GM19099 (cell line): ENCODE measurements around the gene SLX4.

Source experiments
- POLR2A ChIP-seq: IDR thresholded peaks from 3 replicates; pipeline ENCODE4 v1.6.1; 2011; ENCODE audit warnings: low read depth; ENCODE audit not compliant: insufficient read length; ENCODE audit errors: extremely low read depth

SLX4 gene

DNA sequence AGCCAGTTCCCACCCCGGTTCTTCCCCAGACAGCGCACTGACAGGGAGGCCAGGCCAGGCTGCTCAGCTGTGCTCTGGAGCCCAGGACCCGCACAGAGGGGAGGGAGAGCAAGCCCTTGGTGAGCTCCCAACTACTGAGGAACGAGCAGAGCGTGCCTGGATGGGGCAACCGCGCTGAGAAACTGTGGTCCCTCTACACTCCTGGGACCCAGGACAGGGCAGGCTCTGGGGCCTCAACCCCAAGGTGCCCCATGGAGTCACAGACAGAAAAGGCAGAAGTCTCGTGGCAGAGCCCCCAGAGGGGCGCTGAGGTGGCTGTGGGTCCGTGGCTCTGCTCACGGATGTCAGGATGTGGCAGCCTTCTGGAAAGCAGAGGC is 16.3 kb downstream of the SLX4 start:
- TF ChIP-seq POLR2A: no peak

DNA sequence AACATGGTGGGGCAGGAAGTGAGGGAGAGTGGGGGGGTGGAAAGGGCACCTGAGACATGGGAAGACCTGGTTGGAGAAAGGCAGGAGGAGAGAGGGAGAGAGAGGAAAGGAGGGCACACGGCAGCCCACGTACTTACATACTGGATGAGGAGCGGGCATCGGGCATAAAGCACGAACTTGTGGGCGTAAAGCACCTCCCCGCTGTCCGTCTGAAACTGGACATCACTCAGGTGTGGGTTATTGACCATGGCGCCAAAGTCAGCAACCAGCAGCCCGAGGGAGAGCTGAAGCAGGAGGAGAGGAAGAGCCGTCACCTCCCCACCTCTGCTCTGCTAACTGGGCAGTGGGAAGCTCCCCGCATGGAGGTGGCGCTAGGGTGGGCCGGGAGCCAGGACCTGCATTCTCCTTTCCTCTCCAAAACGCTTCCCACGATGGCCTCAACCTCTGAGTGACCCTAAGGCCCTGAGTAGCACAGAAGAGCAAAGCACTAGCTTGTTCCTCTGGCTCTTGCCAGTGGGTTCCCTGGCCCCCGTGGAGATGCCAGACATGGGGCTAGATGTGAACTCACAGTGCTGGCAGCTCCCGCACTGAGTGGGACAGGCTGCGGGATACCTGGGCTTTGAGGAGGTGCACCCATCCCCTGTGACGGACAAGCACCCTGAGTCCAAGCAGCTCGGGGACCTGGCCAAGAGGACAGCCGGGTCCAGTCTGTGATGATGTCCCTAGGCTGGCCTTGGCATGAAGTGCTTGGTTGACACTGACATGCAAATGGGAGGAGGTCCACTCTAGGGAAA is 16.9 kb downstream of the SLX4 start:
- no peak for TF ChIP-seq POLR2A

DNA sequence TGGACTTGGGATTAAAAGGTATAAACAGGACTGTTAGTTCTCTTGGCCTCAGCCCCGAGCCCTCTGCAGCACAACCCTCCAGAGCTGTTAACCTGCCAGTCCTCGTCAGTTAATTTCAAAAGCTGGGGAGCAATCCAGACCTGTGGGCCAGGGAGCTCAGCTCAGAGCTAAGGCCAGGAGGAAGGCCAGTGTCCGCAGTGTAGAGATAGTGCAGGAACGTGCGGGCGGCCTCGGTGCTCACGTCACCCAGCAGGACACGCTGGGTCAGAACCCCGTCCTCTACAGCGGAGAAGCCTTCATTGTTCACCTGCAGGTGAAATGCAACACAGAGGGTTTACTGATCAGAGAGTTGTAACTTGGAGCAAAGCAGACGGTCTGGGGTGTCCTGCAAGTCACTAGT is 18.8 kb downstream of the SLX4 start:
- TF ChIP-seq POLR2A: no peak

DNA sequence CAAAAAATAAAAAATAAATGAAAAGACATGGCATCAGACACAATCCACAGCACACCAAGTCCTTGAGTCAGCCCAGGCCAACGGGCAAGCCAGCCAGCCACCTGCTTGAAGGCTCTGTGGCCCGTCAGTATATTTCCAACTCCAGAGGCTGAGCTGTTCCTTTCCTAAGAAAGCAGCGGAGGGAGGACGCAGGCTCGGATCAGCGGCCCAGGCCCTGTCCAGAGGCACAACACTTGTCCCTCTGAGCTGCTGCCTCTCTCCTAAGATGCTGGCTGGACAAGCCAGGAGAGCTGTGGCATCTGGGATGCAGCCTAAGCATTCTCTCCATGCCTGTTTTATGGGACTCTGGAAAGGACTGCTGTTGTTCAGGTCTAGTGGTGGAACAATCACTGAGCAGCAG is 19.4 kb downstream of the SLX4 start:
- no peak for TF ChIP-seq POLR2A

DNA sequence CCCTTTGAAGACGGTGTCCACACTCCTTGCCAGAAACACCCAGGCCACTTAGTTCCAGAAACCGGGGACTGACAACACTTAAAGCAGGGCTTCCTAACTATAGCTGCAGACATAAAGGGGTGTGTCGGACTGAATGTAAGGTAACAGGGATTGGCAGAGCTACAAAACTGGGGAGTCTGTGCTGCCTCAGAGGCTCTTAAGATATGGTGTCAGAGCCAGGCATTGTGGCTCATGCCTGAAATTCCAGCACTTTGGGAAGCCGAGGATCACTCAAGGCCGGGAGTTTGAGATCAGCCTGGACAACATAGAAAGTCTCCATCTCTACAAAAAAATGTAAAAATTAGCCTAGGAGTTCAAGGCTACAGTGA is 20.0 kb downstream of the SLX4 start:
- TF ChIP-seq POLR2A: no peak

DNA sequence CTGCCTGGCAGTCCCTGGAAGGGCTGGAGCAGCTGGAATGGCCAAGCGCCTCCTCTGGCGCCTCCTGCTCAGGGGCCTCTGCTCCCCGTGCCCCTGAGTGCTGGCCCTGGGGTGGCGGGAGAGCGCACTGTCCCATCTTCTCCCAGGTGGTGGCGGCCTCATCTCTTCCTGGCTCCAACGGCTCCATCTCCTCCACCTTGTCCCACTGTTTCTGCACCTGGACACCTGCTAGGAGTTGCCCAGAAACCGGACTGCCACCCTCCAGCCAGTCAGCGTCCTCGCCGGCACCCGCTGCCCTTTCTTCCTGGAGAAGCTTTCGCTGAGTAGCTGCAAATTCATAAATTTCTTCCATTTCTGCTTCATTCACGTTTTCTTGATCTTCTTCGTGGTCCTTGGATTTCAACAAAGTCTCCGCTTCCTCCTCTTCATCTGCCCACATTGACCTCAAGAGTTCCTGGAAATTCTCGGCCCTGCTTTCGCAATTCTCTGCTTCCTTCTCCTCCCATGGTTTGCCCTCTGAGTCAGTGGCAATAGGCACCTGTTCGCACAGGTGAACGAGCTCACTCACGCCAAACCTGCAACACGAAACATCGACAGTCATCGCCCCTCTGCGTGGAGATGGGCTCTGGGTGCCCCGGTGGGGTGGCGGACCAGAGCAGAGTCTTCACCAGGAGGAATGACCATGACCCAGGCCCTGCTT is 20.5 kb downstream of the SLX4 start:
- TF ChIP-seq POLR2A: no peak

DNA sequence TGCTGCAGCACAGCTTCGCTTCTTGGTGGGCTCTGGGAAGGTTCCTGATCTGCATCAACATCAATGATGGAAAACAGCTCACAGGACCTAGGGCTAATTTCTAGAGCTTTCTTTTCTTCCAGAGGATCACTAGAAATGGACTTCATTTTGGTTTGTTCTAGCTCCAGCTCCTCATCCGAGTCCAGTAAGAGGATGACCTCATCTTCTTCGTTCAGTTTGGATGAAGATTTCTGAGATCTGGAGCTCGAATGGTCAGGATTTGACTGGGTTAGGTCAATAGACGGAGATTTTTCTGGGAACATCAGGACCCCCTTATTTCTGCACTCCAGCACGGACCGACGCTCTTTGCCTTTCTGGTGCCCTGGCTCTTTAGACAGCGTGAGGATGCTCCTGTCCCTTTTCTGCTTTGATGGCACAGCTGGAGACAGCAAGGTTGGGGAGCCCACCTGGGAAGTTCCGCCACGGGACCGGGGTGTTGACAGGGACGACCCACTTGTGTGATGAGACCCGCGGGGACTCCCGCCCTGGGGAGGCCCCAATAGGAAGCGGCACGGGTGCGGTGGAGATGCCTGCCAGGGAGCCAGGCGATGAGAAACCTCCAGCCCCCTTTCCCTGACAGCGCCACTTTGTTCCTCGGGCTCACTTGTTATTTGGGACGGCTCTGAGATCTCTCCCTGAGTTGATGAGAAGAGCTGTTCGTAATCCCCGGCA is 21.3 kb downstream of the SLX4 start:
- no peak for TF ChIP-seq POLR2A

DNA sequence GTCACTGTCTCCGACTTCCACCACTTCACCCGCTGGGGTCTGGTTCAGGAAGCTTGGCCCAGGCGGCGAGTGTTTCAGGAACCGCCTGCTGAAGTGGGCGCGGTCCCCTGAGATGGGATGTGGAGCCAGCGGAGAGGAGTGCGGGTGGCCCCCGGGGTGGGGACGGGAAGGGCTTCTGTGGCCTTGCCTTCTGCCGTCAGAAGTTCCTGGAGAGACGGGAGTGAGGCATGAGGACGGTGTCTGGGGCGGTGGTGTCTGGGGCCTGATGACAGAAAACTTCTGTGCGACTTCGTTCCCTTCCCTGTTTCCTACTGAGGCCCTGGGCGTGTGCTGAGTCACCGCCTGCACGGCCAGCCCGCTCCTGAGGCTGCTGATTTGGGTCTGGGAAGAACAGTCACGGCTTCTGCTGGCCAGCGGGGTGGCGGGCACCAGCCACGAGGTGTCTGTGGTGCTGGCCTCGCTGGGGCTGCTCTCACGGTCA is 21.9 kb downstream of the SLX4 start:
- TF ChIP-seq POLR2A: no peak

DNA sequence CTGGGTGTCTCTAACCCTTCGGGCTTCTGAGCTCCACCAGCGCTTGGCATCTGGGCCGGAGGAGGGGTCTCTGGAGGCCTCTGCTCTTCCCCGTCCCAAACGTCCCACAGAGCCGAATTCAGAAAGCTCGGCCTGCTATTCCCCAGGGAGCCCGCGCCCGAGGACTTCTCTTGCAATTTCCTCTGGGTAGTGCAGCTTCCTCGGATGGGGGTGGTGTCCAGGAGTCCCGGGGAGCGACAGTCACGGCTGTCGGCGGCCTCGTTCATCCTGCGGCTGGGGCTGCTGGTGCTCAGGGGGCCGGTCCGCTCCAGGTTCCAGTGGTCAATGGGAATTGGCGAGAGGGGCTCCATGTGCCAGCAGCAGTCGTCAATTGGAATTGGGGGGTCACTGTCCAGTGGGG is 22.4 kb downstream of the SLX4 start:
- TF ChIP-seq POLR2A: no peak

DNA sequence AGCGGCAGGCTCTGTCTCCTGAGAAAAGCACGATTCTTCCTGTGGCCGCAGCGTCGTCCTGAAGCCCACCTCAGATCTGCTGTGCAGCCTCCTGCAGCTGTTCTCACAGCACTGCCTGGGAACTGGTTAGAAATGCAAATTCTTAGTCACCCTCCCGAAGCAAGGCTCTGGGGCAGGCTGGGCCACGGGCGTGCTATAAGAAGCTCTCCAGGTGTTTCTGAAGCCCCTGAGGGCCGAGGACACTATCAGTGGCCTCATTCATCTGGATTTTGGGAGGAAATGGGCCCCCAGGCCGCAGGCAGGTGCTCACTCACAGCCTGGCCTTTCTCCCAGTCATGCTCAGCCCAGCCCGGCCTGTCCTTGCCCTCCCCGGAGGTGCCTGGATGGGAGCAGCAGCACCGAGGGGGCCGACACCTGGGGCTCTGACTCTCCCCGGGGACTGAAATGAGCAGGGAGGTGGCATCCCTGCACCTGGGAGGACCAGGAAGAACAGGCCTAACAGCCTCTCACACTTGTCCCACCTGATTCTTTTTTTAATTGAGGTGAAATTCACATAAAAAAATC is 23.8 kb downstream of the SLX4 start:
- TF ChIP-seq POLR2A: no peak

DNA sequence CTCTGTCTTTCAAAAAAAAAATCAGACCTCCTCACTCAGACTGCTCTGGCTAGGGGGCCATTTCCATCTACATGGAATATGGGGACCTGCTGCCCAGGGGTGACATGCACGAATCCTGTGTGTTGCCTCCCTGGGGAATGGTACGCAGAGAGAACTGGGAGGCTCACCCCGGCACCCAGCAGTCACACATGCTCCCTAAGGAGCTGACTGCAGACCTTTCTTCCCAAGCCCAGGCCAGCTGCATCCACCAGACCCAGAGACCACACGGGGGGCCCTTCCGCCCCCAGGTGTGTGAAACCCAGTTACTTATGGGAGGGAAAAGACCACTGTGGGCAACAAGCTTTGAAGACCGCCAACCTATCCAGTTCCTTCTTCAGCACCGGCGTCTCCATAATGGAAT is 27.0 kb downstream of the SLX4 start:
- TF ChIP-seq POLR2A: no peak

DNA sequence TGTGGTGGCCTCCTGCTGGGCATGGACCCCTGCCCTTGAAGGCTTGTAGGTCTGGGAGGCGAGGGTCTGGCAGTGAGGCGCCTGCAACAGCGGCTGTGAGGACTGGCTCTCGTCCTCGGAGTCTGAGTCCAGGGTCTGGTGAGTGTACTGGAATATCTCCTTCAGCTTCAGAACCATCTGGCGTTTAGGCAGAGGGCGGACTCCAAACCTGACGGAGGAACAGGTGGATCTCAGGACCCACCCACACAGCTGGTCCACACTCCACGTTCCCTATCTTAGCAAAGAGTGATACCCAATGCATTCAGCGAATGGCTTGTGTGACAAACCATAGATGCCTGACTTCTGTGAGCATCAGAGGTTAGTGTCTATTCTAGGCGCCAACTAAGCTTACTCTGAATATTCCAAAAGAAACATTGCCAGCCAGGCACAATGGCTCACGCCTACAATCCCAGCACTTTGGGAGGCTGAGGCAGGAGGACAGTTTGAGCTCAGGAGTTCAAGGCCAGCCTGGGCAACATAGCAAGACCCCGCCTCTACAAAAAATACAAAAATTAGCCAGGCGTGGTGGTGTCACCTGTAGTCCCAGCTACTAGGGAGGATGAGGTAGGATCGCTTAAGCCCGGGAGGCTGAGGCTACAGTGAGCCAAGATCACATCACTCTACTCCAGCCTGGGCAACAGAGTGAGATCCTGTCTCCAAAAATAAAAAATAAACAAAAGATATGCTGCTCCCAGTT is 27.9 kb downstream of the SLX4 start:
- TF ChIP-seq POLR2A: no peak

DNA sequence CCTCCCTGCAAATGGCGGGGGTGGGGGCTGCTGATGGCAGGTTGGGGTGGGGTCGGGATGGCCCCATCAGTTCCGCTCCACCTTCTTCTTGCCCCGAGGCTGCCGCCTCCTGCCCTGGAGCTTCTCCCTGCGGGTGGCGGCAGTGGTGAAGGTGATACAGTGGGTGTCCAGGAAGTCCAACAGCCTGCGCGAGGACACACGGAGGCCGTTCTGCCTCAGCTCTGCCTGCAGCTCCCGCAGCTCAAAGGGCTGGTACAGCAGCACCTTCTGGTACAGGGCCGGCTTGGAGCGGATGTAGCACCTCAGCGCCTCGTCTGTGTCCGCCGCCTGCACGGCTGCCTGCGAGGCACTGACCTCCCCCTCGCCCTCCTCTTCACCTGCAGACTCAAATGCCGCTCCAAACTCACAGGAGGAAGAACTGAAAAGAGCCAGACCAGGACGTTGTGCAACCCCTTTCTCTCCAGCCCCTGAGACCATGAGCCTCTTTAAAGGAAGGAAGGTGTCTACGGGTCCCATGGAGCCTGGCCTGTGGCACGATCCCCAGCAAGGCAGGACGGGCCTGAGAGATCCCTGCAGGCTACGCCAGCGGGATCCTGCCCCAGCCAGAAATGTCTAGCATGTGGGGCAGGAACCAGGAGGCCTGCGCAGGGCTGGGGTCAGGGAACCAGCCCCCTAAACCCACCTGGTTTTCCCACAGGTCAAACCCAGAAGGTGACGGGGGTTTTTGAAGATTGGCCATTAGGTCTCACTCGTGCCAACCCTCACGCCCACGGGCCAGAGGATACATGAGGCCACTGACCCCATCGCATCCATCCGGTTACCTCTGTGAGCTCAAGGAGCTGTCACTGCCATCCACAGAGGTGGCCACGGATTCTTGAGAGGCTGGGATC is 28.9 kb downstream of the SLX4 start:
- TF ChIP-seq POLR2A: no peak

DNA sequence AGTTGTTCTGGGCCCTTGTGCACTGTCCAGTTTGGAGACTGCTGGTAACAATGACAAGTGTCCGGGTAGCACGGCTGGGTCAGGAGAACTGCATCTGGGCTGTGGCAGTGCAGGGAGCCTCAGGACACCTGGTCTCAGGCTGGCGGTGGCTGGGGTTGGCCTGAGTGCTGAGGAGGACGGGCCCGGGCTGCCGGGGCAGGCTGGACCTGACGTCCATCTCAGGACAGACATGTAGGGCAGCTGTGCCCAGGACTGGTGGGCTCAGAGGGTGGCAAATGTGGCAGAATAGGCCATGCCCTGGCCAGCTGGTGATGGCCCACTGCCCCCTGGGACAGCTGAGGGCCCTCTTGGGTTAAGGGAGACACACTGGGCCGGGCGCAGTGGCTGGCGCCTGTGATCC is 30.0 kb downstream of the SLX4 start:
- TF ChIP-seq POLR2A: no peak
